Heart left ventricle (tissue), 13 donors: ENCODE data around the gene PARP15.

Experiments
- CTCF ChIP-seq, 12 donors: fragments of 200-600 bp; sonication (generic) in 4 of 12; IDR thresholded peaks; one replicate each; pipeline versions ENCODE4 v1.5.0 to v1.8.0; 2018 to 2022; ENCODE audit warnings: antibody characterized with exemption in 12 of 12, mild to moderate bottlenecking in 5 of 12
- POLR2A ChIP-seq, 2 donors: fragments of 450-650 bp; IDR thresholded peaks; one replicate each; pipeline ENCODE4 v1.6.1; 2017; ENCODE audit warnings: antibody characterized with exemption in 2 of 2, mild to moderate bottlenecking in 2 of 2, moderate library complexity in 2 of 2
- donor health status: ischemic (EF 13 %, LVEDD 7.1; RV severe dilation, severe dysfunction).
- donor health status: DM: no; HTN: yes; CAD: no.
- donor health status: DM: no; HTN: no; CAD: no.
- donor health status: ischemic (EF 25% LVEDD 6.9; RV normal size, moderate dysfunction).
- donor health status: ischemic (EF 25% LVEDD 5.7; RV mildly dilated, moderate dysfunction).
- donor health status: ischemic (EF 35%, LVEDD 5.7; RV mildly dilated, moderate dysfunction).
- donor health status: nonischemic (EF 11% LVEDD 7.7; RV severe dilation, severe dysfunction).
- donor health status: DM: yes; HTN: yes; CAD: no.
- donor health status: PGD.
- donor health status: ischemic (EF 29% LVEDD 5.4; RV normal size, mild dysfunction).
- donor health status: nonischemic (EF 23%, LVEDD 6.1; RV moderate dilation, normal function).

GRCh38 chr3:122598151-122598550 lies 20.7 kb downstream of the PARP15 start:
- TF ChIP-seq POLR2A (IDR thresholded peaks at IDR 0.05) (no peak), CTCF (IDR thresholded peaks at IDR 0.05) (no peak)
